NCI-H2196 treated with DMSO at 0.1 percent for 48 hours (cell line): ENCODE results near the gene CD248.
A peak's percentile ranks its signal among the peaks of the same experiment; 100 is the strongest.

Experiments
- DNase-seq: peaks from one replicate; lab custom pipeline; 2025; ENCODE audit not compliant: unreplicated experiment; lab: John Stamatoyannopoulos, UW

CD248 gene

GRCh38 chr11:66341502-66342126 lies 24.8 kb upstream of the CD248 start:
- DNase-seq = no peak

GRCh38 chr11:66340596-66341501 lies 24.0 kb upstream of the CD248 start:
- no peak for DNase-seq

- DNase-seq = no peak
Observed at GRCh38 chr11:66339686-66340483, 23.0 kb upstream of the CD248 start.

GRCh38 chr11:66339162-66339675 lies 22.4 kb upstream of the CD248 start:
- DNase-seq = no peak

- DNase-seq = no peak
Observed at GRCh38 chr11:66338276-66339161, 21.7 kb upstream of the CD248 start.

GRCh38 chr11:66337103-66337899 lies 20.5 kb upstream of the CD248 start:
- DNase-seq = no peak

GRCh38 chr11:66336234-66337102 lies 19.6 kb upstream of the CD248 start, which contains the start of gene RIN1:
Gene RIN1, minus strand, starts transcription at chr11:66336434. Its CDS starts 32 bp downstream, at chr11:66336402.
- peak; percentile 82 for DNase-seq

- no peak for DNase-seq
Observed at GRCh38 chr11:66335531-66336233, 18.8 kb upstream of the CD248 start.

GRCh38 chr11:66334605-66335442 lies 18.0 kb upstream of the CD248 start:
- DNase-seq = no peak

GRCh38 chr11:66333896-66334604 lies 17.2 kb upstream of the CD248 start:
- DNase-seq = no peak

- DNase-seq = no peak
Observed at GRCh38 chr11:66333220-66333877, 16.5 kb upstream of the CD248 start.

- no peak for DNase-seq
Observed at GRCh38 chr11:66332371-66333219, 15.8 kb upstream of the CD248 start.

- DNase-seq = no peak
Observed at GRCh38 chr11:66331542-66332370, 14.9 kb upstream of the CD248 start.

GRCh38 chr11:66330931-66331330 lies 14.1 kb upstream of the CD248 start:
- DNase-seq = no peak
